Suprapubic skin (tissue), 4 donors: ENCODE results near the gene DIP2C. TPM values are rescaled to one million over a fixed set of nuclear protein-coding genes. Genes with fewer than 3 reads are reported as not detected.

Source experiments
- DNase-seq, 2 donors: peaks; one replicate each; pipeline ENCODE4 v3.0.0-alpha.2; 2019; ENCODE audit warnings: low spot score in 2 of 2
- H3K27ac ChIP-seq: fragments of 200-600 bp; sonication (generic); one replicate; pipeline ENCODE4 v1.5.1; 2019
- H3K27me3 ChIP-seq: fragments of 200-600 bp; sonication (generic); one replicate; pipeline ENCODE4 v1.5.1; 2019
- H3K36me3 ChIP-seq: fragments of 200-600 bp; sonication (generic); one replicate; pipeline ENCODE4 v1.5.1; 2019
- H3K4me1 ChIP-seq: fragments of 200-600 bp; sonication (generic); one replicate; pipeline ENCODE4 v1.5.1; 2019
- H3K4me3 ChIP-seq: fragments of 200-600 bp; sonication (generic); one replicate; pipeline ENCODE4 v1.5.1; 2019; ENCODE audit warnings: mild to moderate bottlenecking
- H3K9me3 ChIP-seq: fragments of 200-600 bp; sonication (generic); one replicate; pipeline ENCODE4 v1.5.1; 2019
- EP300 ChIP-seq: sonication (generic); formaldehyde crosslinking; IDR thresholded peaks from one replicate; pipeline ENCODE4 v1.6.1; 2017; ENCODE audit warnings: antibody characterized with exemption
- POLR2A ChIP-seq, 2 donors: fragments of 450-650 bp; IDR thresholded peaks; one replicate each; pipeline ENCODE4 v1.6.1; 2017; ENCODE audit warnings: antibody characterized with exemption in 2 of 2, mild to moderate bottlenecking in 2 of 2, moderate library complexity in 2 of 2
- POLR2AphosphoS5 ChIP-seq, 3 donors: sonication (generic); formaldehyde crosslinking; IDR thresholded peaks; one replicate each; pipeline ENCODE4 v1.6.1; 2017; ENCODE audit warnings: antibody characterized with exemption in 3 of 3
- WGBS: methylation state at CpG from one replicate; pipeline ENCODE4 v1.1.5; 2018; 5-methylcytosine and 5-hydroxymethylcytosine counted together
- total RNA-seq, 4 donors: library from RNA; depleted of rRNA; stranded (reverse); fragments of >200 nt; gene quantifications; one replicate each; pipeline ENCODE4 v1.1.0, GENCODE V29; 2016
- TF ChIP-seq, protein P1 (sequence below), 2 donors: fragments of 200-600 bp in 1 of 2; fragments of 450-650 bp in 1 of 2; sonication (generic) in 1 of 2; IDR thresholded peaks; one replicate each; pipeline ENCODE4 v1.5.1; 2016 to 2019; ENCODE audit warnings: antibody characterized with exemption in 2 of 2, mild to moderate bottlenecking in 1 of 2, moderate library complexity in 1 of 2

Gene DIP2C
- total RNA-seq, 4 donors from 2014 or later: 6.7 to 23.3 (median 14.7) TPM

DNA sequence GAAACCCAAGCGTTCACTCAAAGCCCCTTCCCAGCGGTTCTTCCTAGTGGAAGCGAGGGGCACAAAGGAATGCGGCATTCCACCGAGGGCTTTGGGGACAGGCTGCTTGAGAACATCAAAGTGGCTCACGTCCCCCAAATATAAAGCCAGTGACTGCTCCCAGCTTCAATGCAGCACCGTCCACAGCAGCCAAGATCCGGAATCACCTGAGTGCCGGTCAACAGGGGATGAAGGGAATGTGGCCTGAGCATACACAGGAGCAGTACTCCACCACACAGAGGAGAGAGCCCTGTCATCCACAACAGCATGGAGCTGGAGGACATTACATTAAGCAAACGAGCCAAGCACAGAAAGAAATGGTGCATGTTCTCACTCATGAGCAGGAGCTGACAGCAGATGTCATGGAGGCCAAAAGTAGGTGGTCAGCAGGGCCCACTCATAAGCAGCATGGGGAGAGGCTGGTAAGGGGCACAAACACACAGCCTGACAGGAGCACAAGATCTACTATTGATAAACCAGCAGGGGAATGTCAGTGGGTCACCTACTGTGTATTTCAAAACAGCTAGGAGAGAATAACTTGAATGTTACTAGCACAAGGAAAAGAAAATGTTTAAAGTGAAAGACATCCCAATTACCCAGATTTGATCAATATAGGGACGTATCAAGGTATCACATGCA lies 79.5 kb downstream of the DIP2C start:
- no peaks in the 10 kb centered on the region for H3K9me3 ChIP-seq
- TF ChIP-seq POLR2AphosphoS5 (IDR thresholded peaks at IDR 0.05) (no peak), POLR2A (IDR thresholded peaks at IDR 0.05) (no peak), EP300 (no peak)
- TF ChIP-seq, protein P1, sequence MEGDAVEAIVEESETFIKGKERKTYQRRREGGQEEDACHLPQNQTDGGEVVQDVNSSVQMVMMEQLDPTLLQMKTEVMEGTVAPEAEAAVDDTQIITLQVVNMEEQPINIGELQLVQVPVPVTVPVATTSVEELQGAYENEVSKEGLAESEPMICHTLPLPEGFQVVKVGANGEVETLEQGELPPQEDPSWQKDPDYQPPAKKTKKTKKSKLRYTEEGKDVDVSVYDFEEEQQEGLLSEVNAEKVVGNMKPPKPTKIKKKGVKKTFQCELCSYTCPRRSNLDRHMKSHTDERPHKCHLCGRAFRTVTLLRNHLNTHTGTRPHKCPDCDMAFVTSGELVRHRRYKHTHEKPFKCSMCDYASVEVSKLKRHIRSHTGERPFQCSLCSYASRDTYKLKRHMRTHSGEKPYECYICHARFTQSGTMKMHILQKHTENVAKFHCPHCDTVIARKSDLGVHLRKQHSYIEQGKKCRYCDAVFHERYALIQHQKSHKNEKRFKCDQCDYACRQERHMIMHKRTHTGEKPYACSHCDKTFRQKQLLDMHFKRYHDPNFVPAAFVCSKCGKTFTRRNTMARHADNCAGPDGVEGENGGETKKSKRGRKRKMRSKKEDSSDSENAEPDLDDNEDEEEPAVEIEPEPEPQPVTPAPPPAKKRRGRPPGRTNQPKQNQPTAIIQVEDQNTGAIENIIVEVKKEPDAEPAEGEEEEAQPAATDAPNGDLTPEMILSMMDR (IDR thresholded peaks at IDR 0.05): no peak
- no peaks in the 10 kb centered on the region for H3K36me3 ChIP-seq
- no peak overlapping the region for H3K4me3 ChIP-seq
- no peak for DNase-seq
- H3K27ac ChIP-seq: no peak overlapping the region
- peaks cover 28% of the 10 kb centered on the region for H3K4me1 ChIP-seq
- 81% methylated on average over 11 of the region's 11 CpGs for WGBS
- H3K27me3 ChIP-seq: no peaks in the 10 kb centered on the region

DNA sequence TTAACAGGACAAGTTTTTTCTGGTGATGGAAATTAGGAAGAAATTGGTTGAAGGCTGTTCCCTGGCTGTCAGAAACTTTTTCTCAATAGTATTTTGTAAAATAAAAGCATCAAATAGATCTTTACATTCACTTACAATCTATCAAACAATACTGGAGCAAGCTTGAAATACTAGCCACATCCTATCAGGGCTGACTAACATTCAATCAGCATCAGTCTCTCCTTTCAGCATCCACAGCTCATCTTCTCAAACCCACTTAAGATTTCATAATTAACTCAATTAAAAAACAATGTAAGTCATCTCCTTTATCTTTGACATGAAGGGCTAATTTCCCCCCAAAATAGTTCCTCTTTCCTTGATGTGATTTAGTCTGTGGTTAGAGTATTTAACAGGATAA lies 80.2 kb downstream of the DIP2C start:
- Histone ChIP-seq H3K36me3 (no peaks in the 10 kb centered on the region), H3K4me3 (no peak overlapping the region), H3K27ac (no peak overlapping the region), H3K27me3 (no peaks in the 10 kb centered on the region), H3K4me1 (peaks cover 20% of the 10 kb centered on the region), H3K9me3 (no peaks in the 10 kb centered on the region)
- TF ChIP-seq POLR2A (IDR thresholded peaks at IDR 0.05): no peak
- TF ChIP-seq, protein P1 (IDR thresholded peaks at IDR 0.05): no peak
- no peak for TF ChIP-seq EP300
- no peak for TF ChIP-seq POLR2AphosphoS5 (IDR thresholded peaks at IDR 0.05)
- DNase-seq: no peak

DNA sequence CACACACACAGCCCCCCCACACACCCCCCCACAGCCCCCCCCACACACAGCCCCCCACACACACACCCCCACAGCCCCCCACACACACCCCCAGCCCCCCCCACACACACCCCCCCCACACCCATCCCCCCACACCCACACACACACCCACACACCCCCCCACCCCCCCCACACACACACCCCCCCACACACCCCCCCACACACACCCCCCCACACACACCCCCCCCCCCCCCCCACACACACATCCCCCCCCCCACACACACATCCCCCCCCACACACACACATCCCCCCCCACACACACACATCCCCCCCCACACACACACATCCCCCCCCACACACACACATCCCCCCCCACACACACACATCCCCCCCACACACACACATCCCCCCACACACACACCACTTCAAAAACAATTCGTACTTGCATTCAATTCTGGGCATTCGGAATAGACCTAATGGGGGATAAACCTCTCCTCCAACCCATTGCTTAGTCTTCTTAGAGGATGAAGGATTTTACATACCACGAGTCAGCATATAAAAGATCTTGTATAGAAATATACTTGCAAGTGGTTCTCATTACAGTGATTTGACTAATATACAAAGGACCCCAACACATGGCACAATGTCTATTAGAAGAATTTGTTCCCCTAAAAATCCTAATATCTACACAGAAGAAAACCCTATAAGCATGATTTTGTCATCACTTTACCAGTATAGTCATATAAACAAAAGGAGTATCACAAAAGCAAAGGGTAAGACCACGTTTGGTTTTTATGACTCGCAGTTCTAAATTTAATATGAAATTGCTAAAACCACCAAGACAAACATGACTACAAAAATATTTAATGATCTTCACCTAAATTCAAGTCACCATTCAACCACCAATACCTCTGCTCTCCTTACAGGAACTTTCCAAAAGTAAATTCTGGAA lies 80.9 kb downstream of the DIP2C start:
- WGBS: 70% methylated on average over 5 of the region's 5 CpGs
- Histone ChIP-seq H3K4me1 (peaks cover 16% of the 10 kb centered on the region), H3K27ac (no peak overlapping the region)

DNA sequence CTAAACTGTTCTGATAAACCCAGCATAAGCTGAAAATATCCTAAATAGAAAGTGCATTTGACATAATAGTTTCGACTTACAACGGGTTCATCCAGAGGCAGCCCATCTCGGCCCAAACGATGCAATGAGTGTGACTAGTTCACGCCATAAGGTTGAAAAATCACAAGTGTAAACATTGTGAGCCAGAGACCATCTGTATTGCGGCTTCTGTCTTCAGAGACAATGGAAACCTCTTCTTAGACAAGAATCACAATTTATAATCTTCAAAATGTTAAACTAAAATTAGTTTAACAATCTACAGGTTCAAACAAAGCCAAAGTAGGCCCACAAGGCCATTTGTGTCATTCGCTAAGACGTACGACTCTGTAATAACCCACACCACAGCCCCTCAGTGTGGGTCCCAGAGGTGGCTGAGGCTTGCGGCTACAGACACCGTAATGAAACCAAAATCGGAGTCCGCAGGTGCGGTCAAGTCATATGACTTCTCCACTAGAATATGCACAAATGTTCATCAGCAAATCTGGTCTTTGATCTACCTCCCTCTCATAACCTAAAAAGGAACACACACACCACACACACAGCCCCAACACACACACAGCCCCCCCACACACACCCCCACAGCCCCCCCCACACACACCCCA lies 81.8 kb downstream of the DIP2C start:
- H3K27ac ChIP-seq: no peak overlapping the region

More for the DNA sequence above, 80.9 kb downstream of the DIP2C start:
- no peak for DNase-seq
- H3K36me3 ChIP-seq: no peaks in the 10 kb centered on the region
- H3K4me3 ChIP-seq: no peak overlapping the region
- H3K9me3 ChIP-seq: no peaks in the 10 kb centered on the region
- TF ChIP-seq, protein P1 (IDR thresholded peaks at IDR 0.05): no peak
- no peak for TF ChIP-seq POLR2A (IDR thresholded peaks at IDR 0.05)
- no peaks in the 10 kb centered on the region for H3K27me3 ChIP-seq

More for the DNA sequence above, 81.8 kb downstream of the DIP2C start:
- Histone ChIP-seq H3K4me3 (no peak overlapping the region), H3K36me3 (no peaks in the 10 kb centered on the region), H3K4me1 (peaks cover 7% of the 10 kb centered on the region), H3K27me3 (no peaks in the 10 kb centered on the region), H3K9me3 (no peaks in the 10 kb centered on the region)
- 83% methylated on average over 14 of the region's 14 CpGs for WGBS
- no peak for DNase-seq
- TF ChIP-seq, protein P1 (IDR thresholded peaks at IDR 0.05): no peak
- no peak for TF ChIP-seq POLR2AphosphoS5 (IDR thresholded peaks at IDR 0.05)
- TF ChIP-seq EP300: no peak
- TF ChIP-seq POLR2A (IDR thresholded peaks at IDR 0.05): no peak
